Measurements from ENCODE around the gene KIF5C.

KIF5C gene

GRCh38 chr2:148924514-148925178 is 49.6 kb downstream of the KIF5C start:
- no peak overlapping the region for H3K23ac ChIP-seq (ENCODE audit: low read length in 2 of 2)
- H4K8ac ChIP-seq (ENCODE audit: low read length) = no peak overlapping the region
- no peak overlapping the region for H2BK5ac ChIP-seq (ENCODE audit: low read depth, low read length, poor library complexity, severe bottlenecking)
- H3K4ac ChIP-seq (ENCODE audit: low read depth in 1 of 2, low read length in 2 of 2) = no peak overlapping the region
- H2AK5ac ChIP-seq (ENCODE audit: low read length, severe bottlenecking) = no peak overlapping the region
- no peaks in the 10 kb centered on the region for H3K4me1 ChIP-seq (ENCODE audit: control insufficient read depth, insufficient read depth, low read depth, low read length)
- no peak overlapping the region for H3K9ac ChIP-seq (ENCODE audit: low read length)
- H3K36me3 ChIP-seq (ENCODE audit: control insufficient read depth in 1 of 2, insufficient read depth in 2 of 2, low read depth in 1 of 2, low read length in 2 of 2) = no peaks in the 10 kb centered on the region
- DNase-seq = no peak
- no peak overlapping the region for H3K4me2 ChIP-seq (ENCODE audit: low read length, poor library complexity, severe bottlenecking)
- no peak overlapping the region for H3K4me3 ChIP-seq (ENCODE audit: insufficient read depth in 1 of 2, low read depth in 1 of 2, low read length in 2 of 2)
- WGBS = 86% methylated on average over 3 of the region's 4 CpGs
- H4K91ac ChIP-seq (ENCODE audit: low read length) = no peak overlapping the region
- no peaks in the 10 kb centered on the region for H3K79me1 ChIP-seq (replicated peaks; ENCODE audit: low read length, poor library complexity, severe bottlenecking)
- H3K9me3 ChIP-seq (ENCODE audit: control insufficient read depth, low read length) = peaks cover 4% of the 10 kb centered on the region
- peaks cover 0 to 6% of the 10 kb centered on the region in 2 experiments for H3K27me3 ChIP-seq (ENCODE audit: control insufficient read depth in 1 of 2, insufficient read depth in 1 of 2, low read length in 2 of 2)
- no peak overlapping the region for H2BK15ac ChIP-seq (ENCODE audit: low read depth, poor library complexity, severe bottlenecking)
- H2BK12ac ChIP-seq (ENCODE audit: low read length in 2 of 2) = no peak overlapping the region
- H2BK120ac ChIP-seq (ENCODE audit: low read depth, low read length) = no peak overlapping the region
- H3K14ac ChIP-seq (ENCODE audit: low read length in 2 of 2) = no peak overlapping the region
- no peak overlapping the region for H3K27ac ChIP-seq (ENCODE audit: low read length, poor library complexity, severe bottlenecking)
- no peak overlapping the region for H2AFZ ChIP-seq (ENCODE audit: low read depth, low read length)
- no peak overlapping the region for H3K18ac ChIP-seq (ENCODE audit: low read depth in 1 of 2, low read length in 2 of 2)

- peak; percentile 36 for DNase-seq
- H3K23ac ChIP-seq (ENCODE audit: low read length in 2 of 2) = no peak overlapping the region
- H3K27me3 ChIP-seq (ENCODE audit: control insufficient read depth in 1 of 2, insufficient read depth in 1 of 2, low read length in 2 of 2) = peaks cover 0 to 7% of the 10 kb centered on the region in 2 experiments
- no peak overlapping the region for H2AFZ ChIP-seq (ENCODE audit: low read depth, low read length)
- H3K18ac ChIP-seq (ENCODE audit: low read depth in 1 of 2, low read length in 2 of 2) = no peak overlapping the region
- no peak overlapping the region for H2BK15ac ChIP-seq (ENCODE audit: low read depth, poor library complexity, severe bottlenecking)
- no peak overlapping the region for H2BK5ac ChIP-seq (ENCODE audit: low read depth, low read length, poor library complexity, severe bottlenecking)
- H4K91ac ChIP-seq (ENCODE audit: low read length) = no peak overlapping the region
- no peak overlapping the region for H2BK120ac ChIP-seq (ENCODE audit: low read depth, low read length)
- no peaks in the 10 kb centered on the region for H3K36me3 ChIP-seq (ENCODE audit: control insufficient read depth in 1 of 2, insufficient read depth in 2 of 2, low read depth in 1 of 2, low read length in 2 of 2)
- H3K4ac ChIP-seq (ENCODE audit: low read depth in 1 of 2, low read length in 2 of 2) = no peak overlapping the region
- no peak overlapping the region for H3K4me2 ChIP-seq (ENCODE audit: low read length, poor library complexity, severe bottlenecking)
- H2BK12ac ChIP-seq (ENCODE audit: low read length in 2 of 2) = no peak overlapping the region
- H3K9ac ChIP-seq (ENCODE audit: low read length) = no peak overlapping the region
- H3K4me1 ChIP-seq (ENCODE audit: control insufficient read depth, insufficient read depth, low read depth, low read length) = no peaks in the 10 kb centered on the region
- H3K27ac ChIP-seq (ENCODE audit: low read length, poor library complexity, severe bottlenecking) = no peak overlapping the region
- no peak overlapping the region for H3K14ac ChIP-seq (ENCODE audit: low read length in 2 of 2)
- no peaks in the 10 kb centered on the region for H3K79me1 ChIP-seq (replicated peaks; ENCODE audit: low read length, poor library complexity, severe bottlenecking)
- no peaks in the 10 kb centered on the region for H3K9me3 ChIP-seq (ENCODE audit: control insufficient read depth, low read length)
- H3K4me3 ChIP-seq (ENCODE audit: insufficient read depth in 1 of 2, low read depth in 1 of 2, low read length in 2 of 2) = no peak overlapping the region
- no peak overlapping the region for H2AK5ac ChIP-seq (ENCODE audit: low read length, severe bottlenecking)
- no peak overlapping the region for H4K8ac ChIP-seq (ENCODE audit: low read length)
- WGBS = 64% methylated on average over 33 of the region's 33 CpGs
These were observed 51.4 kb downstream of the KIF5C start for GRCh38 chr2:148926291-148926961.

GRCh38 chr2:148926981-148927401 is 52.0 kb downstream of the KIF5C start:
- no peak overlapping the region for H3K9ac ChIP-seq (ENCODE audit: low read length)
- no peak overlapping the region for H3K4ac ChIP-seq (ENCODE audit: low read depth in 1 of 2, low read length in 2 of 2)
- no peak overlapping the region for H3K14ac ChIP-seq (ENCODE audit: low read length in 2 of 2)
- H3K27me3 ChIP-seq (ENCODE audit: control insufficient read depth in 1 of 2, insufficient read depth in 1 of 2, low read length in 2 of 2) = peaks cover 0 to 11% of the 10 kb centered on the region in 2 experiments
- H4K8ac ChIP-seq (ENCODE audit: low read length) = peak overlapping the region; percentile 55
- H3K4me1 ChIP-seq (ENCODE audit: control insufficient read depth, insufficient read depth, low read depth, low read length) = no peaks in the 10 kb centered on the region
- no peak overlapping the region for H2BK120ac ChIP-seq (ENCODE audit: low read depth, low read length)
- no peaks in the 10 kb centered on the region for H3K9me3 ChIP-seq (ENCODE audit: control insufficient read depth, low read length)
- H2BK12ac ChIP-seq (ENCODE audit: low read length in 2 of 2) = no peak overlapping the region
- peak overlapping the region; percentile 48 for H4K91ac ChIP-seq (ENCODE audit: low read length)
- no peaks in the 10 kb centered on the region for H3K36me3 ChIP-seq (ENCODE audit: control insufficient read depth in 1 of 2, insufficient read depth in 2 of 2, low read depth in 1 of 2, low read length in 2 of 2)
- no peak overlapping the region for H3K4me3 ChIP-seq (ENCODE audit: insufficient read depth in 1 of 2, low read depth in 1 of 2, low read length in 2 of 2)
- no peak overlapping the region for H3K18ac ChIP-seq (ENCODE audit: low read depth in 1 of 2, low read length in 2 of 2)
- DNase-seq = no peak
- H3K23ac ChIP-seq (ENCODE audit: low read length in 2 of 2) = no peak overlapping the region
- H3K79me1 ChIP-seq (replicated peaks; ENCODE audit: low read length, poor library complexity, severe bottlenecking) = no peaks in the 10 kb centered on the region
- no peak overlapping the region for H2BK5ac ChIP-seq (ENCODE audit: low read depth, low read length, poor library complexity, severe bottlenecking)
- no peak overlapping the region for H2AFZ ChIP-seq (ENCODE audit: low read depth, low read length)
- WGBS = 83% methylated on average over 11 of the region's 11 CpGs
- no peak overlapping the region for H2AK5ac ChIP-seq (ENCODE audit: low read length, severe bottlenecking)
- no peak overlapping the region for H3K4me2 ChIP-seq (ENCODE audit: low read length, poor library complexity, severe bottlenecking)
- H3K27ac ChIP-seq (ENCODE audit: low read length, poor library complexity, severe bottlenecking) = no peak overlapping the region
- no peak overlapping the region for H2BK15ac ChIP-seq (ENCODE audit: low read depth, poor library complexity, severe bottlenecking)

- H3K9me3 ChIP-seq (ENCODE audit: control insufficient read depth, low read length) = no peaks in the 10 kb centered on the region
- H2AFZ ChIP-seq (ENCODE audit: low read depth, low read length) = peak overlapping the region; percentile 18
- H2BK12ac ChIP-seq (ENCODE audit: low read length in 2 of 2) = no peak overlapping the region
- no peaks in the 10 kb centered on the region for H3K36me3 ChIP-seq (ENCODE audit: control insufficient read depth in 1 of 2, insufficient read depth in 2 of 2, low read depth in 1 of 2, low read length in 2 of 2)
- H3K4me1 ChIP-seq (ENCODE audit: control insufficient read depth, insufficient read depth, low read depth, low read length) = no peaks in the 10 kb centered on the region
- H3K18ac ChIP-seq (ENCODE audit: low read depth in 1 of 2, low read length in 2 of 2) = no peak overlapping the region
- H2BK120ac ChIP-seq (ENCODE audit: low read depth, low read length) = no peak overlapping the region
- no peak overlapping the region for H3K4me2 ChIP-seq (ENCODE audit: low read length, poor library complexity, severe bottlenecking)
- 40% methylated on average over 3 of the region's 3 CpGs for WGBS
- H3K14ac ChIP-seq (ENCODE audit: low read length in 2 of 2) = no peak overlapping the region
- H3K23ac ChIP-seq (ENCODE audit: low read length in 2 of 2) = no peak overlapping the region
- peaks cover 0 to 24% of the 10 kb centered on the region in 2 experiments for H3K27me3 ChIP-seq (ENCODE audit: control insufficient read depth in 1 of 2, insufficient read depth in 1 of 2, low read length in 2 of 2)
- H4K91ac ChIP-seq (ENCODE audit: low read length) = no peak overlapping the region
- no peak overlapping the region for H3K27ac ChIP-seq (ENCODE audit: low read length, poor library complexity, severe bottlenecking)
- no peak overlapping the region for H3K4me3 ChIP-seq (ENCODE audit: insufficient read depth in 1 of 2, low read depth in 1 of 2, low read length in 2 of 2)
- H3K9ac ChIP-seq (ENCODE audit: low read length) = no peak overlapping the region
- no peak for DNase-seq
- no peak overlapping the region for H2BK5ac ChIP-seq (ENCODE audit: low read depth, low read length, poor library complexity, severe bottlenecking)
- H3K79me1 ChIP-seq (replicated peaks; ENCODE audit: low read length, poor library complexity, severe bottlenecking) = no peaks in the 10 kb centered on the region
- H2AK5ac ChIP-seq (ENCODE audit: low read length, severe bottlenecking) = no peak overlapping the region
- H2BK15ac ChIP-seq (ENCODE audit: low read depth, poor library complexity, severe bottlenecking) = no peak overlapping the region
- H3K4ac ChIP-seq (ENCODE audit: low read depth in 1 of 2, low read length in 2 of 2) = no peak overlapping the region
- H4K8ac ChIP-seq (ENCODE audit: low read length) = no peak overlapping the region
These were observed 53.4 kb downstream of the KIF5C start for GRCh38 chr2:148928395-148928794.

Measured in mesenchymal stem cell (in vitro differentiated cells and primary cell).